OCI-LY1 (cell line): ENCODE data around the gene NSFL1C.
A peak's percentile ranks its signal among the peaks of the same experiment; 100 is the strongest.

Experiments
- H2AFZ ChIP-seq: fragments of 200-600 bp; sonication (generic), shearing (Covaris generic); 2 replicates; pipeline ENCODE4 v1.6.0; 2014; ENCODE audit warnings: antibody characterized with exemption, mild to moderate bottlenecking, low read length
- H3F3A ChIP-seq: fragments of 200-600 bp; sonication (generic), shearing (Covaris generic); 2 replicates; pipeline ENCODE4 v1.6.0; 2014; ENCODE audit warnings: mild to moderate bottlenecking, antibody characterized with exemption, low read length, moderate library complexity; ENCODE audit not compliant: insufficient read depth
- H3K27ac ChIP-seq: fragments of 200-600 bp; sonication (generic); 2 replicates; pipeline ENCODE4 v1.5.1; 2014; ENCODE audit warnings: low read length, mixed run types, mild to moderate bottlenecking, low read depth; ENCODE audit not compliant: poor library complexity, severe bottlenecking
- H3K27me3 ChIP-seq: fragments of 200-600 bp; sonication (generic); 2 replicates; pipeline ENCODE4 v1.6.0; 2014; ENCODE audit warnings: antibody characterized with exemption, mild to moderate bottlenecking, low read length, moderate library complexity; ENCODE audit not compliant: insufficient read depth
- H3K36me3 ChIP-seq: fragments of 200-600 bp; sonication (generic); 2 replicates; pipeline ENCODE4 v1.6.1; 2014; ENCODE audit warnings: mild to moderate bottlenecking, antibody characterized with exemption, low read length, moderate library complexity, mixed read lengths; ENCODE audit not compliant: insufficient read depth
- H3K4me1 ChIP-seq: fragments of 200-600 bp; sonication (generic); 2 replicates; pipeline ENCODE4 v1.5.1; 2014; ENCODE audit warnings: mild to moderate bottlenecking, low read length, moderate library complexity; ENCODE audit not compliant: insufficient read depth, severe bottlenecking
- H3K4me2 ChIP-seq: fragments of 200-600 bp; sonication (generic), shearing (Covaris generic); 2 replicates; pipeline ENCODE4 v1.6.1; 2014; ENCODE audit warnings: low read length
- H3K4me3 ChIP-seq: fragments of 200-600 bp; sonication (generic); 2 replicates; pipeline ENCODE4 v1.5.1; 2014; ENCODE audit warnings: low read length, low read depth, mild to moderate bottlenecking, mixed read lengths; ENCODE audit not compliant: poor library complexity, severe bottlenecking
- H3K79me2 ChIP-seq: fragments of 200-600 bp; shearing (Covaris generic); 2 replicates; pipeline ENCODE4 v1.6.1; 2016; ENCODE audit warnings: mixed run types, low read length, mixed read lengths; ENCODE audit not compliant: insufficient read depth
- H3K9ac ChIP-seq: fragments of 200-600 bp; sonication (generic), shearing (Covaris generic); 2 replicates; pipeline ENCODE4 v1.6.1; 2014; ENCODE audit warnings: mild to moderate bottlenecking, low read length, mixed read lengths
- H3K9me2 ChIP-seq: fragments of 200-600 bp; sonication (generic), shearing (Covaris generic); 2 replicates; pipeline ENCODE4 v1.6.1; 2014; ENCODE audit warnings: low read depth, mild to moderate bottlenecking, low read length, mixed read lengths
- H3K9me3 ChIP-seq: fragments of 200-600 bp; shearing (Covaris generic); 2 replicates; pipeline ENCODE4 v1.6.1; 2014; ENCODE audit warnings: low read length, mixed read lengths
- H4K20me1 ChIP-seq: fragments of 200-600 bp; sonication (generic), shearing (Covaris generic); 2 replicates; pipeline ENCODE4 v1.6.0; 2016; ENCODE audit warnings: mild to moderate bottlenecking, low read length; ENCODE audit not compliant: insufficient read depth
- CTCF ChIP-seq: fragments of 200-600 bp; sonication (generic), shearing (Covaris generic); IDR thresholded peaks from 2 replicates; pipeline ENCODE4 v1.5.1; 2017; ENCODE audit warnings: mild to moderate bottlenecking, antibody characterized with exemption, low read length, moderate library complexity, mixed read lengths
- EZH2 ChIP-seq: fragments of 200-600 bp; sonication (generic), shearing (Covaris generic); IDR thresholded peaks from 2 replicates; pipeline ENCODE4 v1.8.0; 2017; ENCODE audit warnings: borderline replicate concordance, mixed run types, mild to moderate bottlenecking, antibody characterized with exemption, low read length, moderate library complexity, mixed read lengths

NSFL1C gene

GRCh38 chr20:1438361-1438760 lies 28.3 kb downstream of the NSFL1C start:
- no peaks in the 10 kb centered on the region for H4K20me1 ChIP-seq
- H3K9me2 ChIP-seq, result no peaks in the 10 kb centered on the region
- TF ChIP-seq CTCF (no peak), EZH2 (no peak)
- H3K36me3 ChIP-seq, result peaks cover 23% of the 10 kb centered on the region
- H3K4me1 ChIP-seq, result peaks cover 16% of the 10 kb centered on the region
- H3K4me2 ChIP-seq, result no peak overlapping the region
- no peak overlapping the region for H3K27ac ChIP-seq
- H3K9me3 ChIP-seq, result peaks cover 3% of the 10 kb centered on the region; the same call in 1 of the 2 replicates
- H3K79me2 ChIP-seq, result no peaks in the 10 kb centered on the region
- no peaks in the 10 kb centered on the region for H3K27me3 ChIP-seq
- H2AFZ ChIP-seq, result no peak overlapping the region
- H3F3A ChIP-seq, result no peaks in the 10 kb centered on the region
- no peak overlapping the region for H3K4me3 ChIP-seq
- H3K9ac ChIP-seq, result no peak overlapping the region

GRCh38 chr20:1437235-1437904 lies 29.3 kb downstream of the NSFL1C start:
- Histone ChIP-seq H3K36me3 (peaks cover 13% of the 10 kb centered on the region), H3K79me2 (no peaks in the 10 kb centered on the region), H3K9me2 (no peaks in the 10 kb centered on the region), H3K4me1 (peaks cover 16% of the 10 kb centered on the region), H3K4me2 (no peak overlapping the region), H4K20me1 (no peaks in the 10 kb centered on the region), H3K9me3 (peaks cover 3% of the 10 kb centered on the region; the same call in 1 of the 2 replicates), H3K9ac (no peak overlapping the region), H3K4me3 (no peak overlapping the region), H3F3A (no peaks in the 10 kb centered on the region), H3K27ac (no peak overlapping the region), H3K27me3 (no peaks in the 10 kb centered on the region), H2AFZ (no peak overlapping the region)
- TF ChIP-seq CTCF (peak; percentile 86), EZH2 (no peak)

GRCh38 chr20:1436263-1436662 lies 30.4 kb downstream of the NSFL1C start:
- Histone ChIP-seq H3K9me2 (no peaks in the 10 kb centered on the region), H3K27me3 (no peaks in the 10 kb centered on the region), H3K9ac (no peak overlapping the region), H3K27ac (no peak overlapping the region), H2AFZ (no peak overlapping the region), H3K4me1 (peaks cover 16% of the 10 kb centered on the region), H3F3A (no peaks in the 10 kb centered on the region), H4K20me1 (no peaks in the 10 kb centered on the region), H3K79me2 (no peaks in the 10 kb centered on the region), H3K9me3 (peaks cover 3% of the 10 kb centered on the region; the same call in 1 of the 2 replicates), H3K4me3 (no peak overlapping the region), H3K36me3 (peaks cover 4% of the 10 kb centered on the region), H3K4me2 (no peak overlapping the region)
- TF ChIP-seq EZH2, result no peak
- TF ChIP-seq CTCF, result no peak
